BLaER1 (cell line): ENCODE measurements around the gene LDHAL6B.
"Not testable (repeated sequence)": the region's sequence is repeated elsewhere in the genome, so short reads cannot be mapped to it uniquely, and the experiment has no call there.

Source experiments
- H3K27ac ChIP-seq: shearing (Covaris generic); formaldehyde crosslinking; 2 replicates; pipeline ENCODE4 v1.8.1; 2022
- H3K27me3 ChIP-seq: shearing (Covaris generic); formaldehyde crosslinking; 2 replicates; pipeline ENCODE4 v1.8.1; 2022
- H3K36me3 ChIP-seq: shearing (Covaris generic); formaldehyde crosslinking; 2 replicates; pipeline ENCODE4 v1.8.1; 2022
- H3K4me1 ChIP-seq: shearing (Covaris generic); formaldehyde crosslinking; 2 replicates; pipeline ENCODE4 v1.8.1; 2022
- H3K4me2 ChIP-seq: shearing (Covaris generic); formaldehyde crosslinking; 2 replicates; pipeline ENCODE4 v1.8.1; 2022
- H3K4me3 ChIP-seq: shearing (Covaris generic); formaldehyde crosslinking; 2 replicates; pipeline ENCODE4 v1.8.1; 2022
- H3K9ac ChIP-seq: shearing (Covaris generic); formaldehyde crosslinking; 2 replicates; pipeline ENCODE4 v1.8.1; 2022
- H3K9me3 ChIP-seq: shearing (Covaris generic); formaldehyde crosslinking; 2 replicates; pipeline ENCODE4 v1.8.1; 2022
- H4K20me1 ChIP-seq: shearing (Covaris generic); formaldehyde crosslinking; 2 replicates; pipeline ENCODE4 v1.8.1; 2022
- Cebpa-rat ChIP-seq: shearing (Covaris generic); IDR thresholded peaks from 2 replicates; pipeline ENCODE4 v1.8.1; 2022

LDHAL6B gene

DNA sequence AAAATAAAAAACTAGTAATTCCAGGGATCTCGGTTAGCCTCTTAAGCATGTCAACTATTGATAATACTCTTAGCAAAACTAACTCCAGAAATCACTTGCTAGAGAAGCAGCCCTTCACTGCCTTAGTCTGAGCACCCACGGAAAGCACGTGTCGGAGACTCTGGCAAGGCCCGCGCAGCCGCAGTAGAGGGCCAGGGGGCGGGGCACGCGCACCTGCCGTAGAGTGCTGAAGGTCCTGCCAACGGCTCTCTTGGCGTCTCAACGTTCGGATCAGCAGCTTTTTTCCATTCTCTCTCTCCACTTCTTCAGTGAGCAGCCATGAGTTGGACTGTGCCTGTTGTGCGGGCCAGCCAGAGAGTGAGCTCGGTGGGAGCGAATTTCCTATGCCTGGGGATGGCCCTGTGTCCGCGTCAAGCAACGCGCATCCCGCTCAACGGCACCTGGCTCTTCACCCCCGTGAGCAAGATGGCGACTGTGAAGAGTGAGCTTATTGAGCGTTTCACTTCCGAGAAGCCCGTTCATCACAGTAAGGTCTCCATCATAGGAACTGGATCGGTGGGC is at the start of gene LDHAL6B:
Gene LDHAL6B, plus strand, starts transcription at position 221 of the 561 bp plus-strand sequence. Its CDS starts 98 bp downstream, at position 319.
- H3K27ac ChIP-seq = no peak within 1 kb of the TSS
- no peak for TF ChIP-seq Cebpa-rat
- H3K4me1 ChIP-seq = no peaks in the 10 kb centered on the region
- H3K27me3 ChIP-seq = no peaks in the 10 kb centered on the region
- H3K9ac ChIP-seq = no peak within 1 kb of the TSS
- no peaks in the 10 kb centered on the region for H3K9me3 ChIP-seq
- no peaks in the 10 kb centered on the region for H3K36me3 ChIP-seq
- no peaks in the 10 kb centered on the region for H4K20me1 ChIP-seq
- H3K4me3 ChIP-seq = no peak within 1 kb of the TSS
- H3K4me2 ChIP-seq = no peak within 1 kb of the TSS

GRCh38 chr15:59157396-59157795 is 49.2 kb upstream of the LDHAL6B start:
- Histone ChIP-seq H3K4me1 (no peaks in the 10 kb centered on the region), H3K9me3 (no peaks in the 10 kb centered on the region), H3K9ac (no peak overlapping the region), H3K36me3 (0 out of 2 replicates have a peak, but pooled peaks cover 4% of the 10 kb centered on the region), H3K27ac (no peak overlapping the region), H3K27me3 (no peaks in the 10 kb centered on the region), H4K20me1 (no peaks in the 10 kb centered on the region), H3K4me3 (no peak overlapping the region), H3K4me2 (no peak overlapping the region)
- no peak for TF ChIP-seq Cebpa-rat

GRCh38 chr15:59157840-59158700 is 48.6 kb upstream of the LDHAL6B start:
- H3K36me3 ChIP-seq = 0 out of 2 replicates have a peak, but pooled peaks cover 4% of the 10 kb centered on the region
- H4K20me1 ChIP-seq = no peaks in the 10 kb centered on the region
- no peak overlapping the region for H3K4me2 ChIP-seq
- no peaks in the 10 kb centered on the region for H3K27me3 ChIP-seq
- H3K9me3 ChIP-seq = no peaks in the 10 kb centered on the region
- H3K4me1 ChIP-seq = no peaks in the 10 kb centered on the region
- H3K27ac ChIP-seq = no peak overlapping the region
- no peak for TF ChIP-seq Cebpa-rat
- H3K9ac ChIP-seq = no peak overlapping the region
- no peak overlapping the region for H3K4me3 ChIP-seq

DNA sequence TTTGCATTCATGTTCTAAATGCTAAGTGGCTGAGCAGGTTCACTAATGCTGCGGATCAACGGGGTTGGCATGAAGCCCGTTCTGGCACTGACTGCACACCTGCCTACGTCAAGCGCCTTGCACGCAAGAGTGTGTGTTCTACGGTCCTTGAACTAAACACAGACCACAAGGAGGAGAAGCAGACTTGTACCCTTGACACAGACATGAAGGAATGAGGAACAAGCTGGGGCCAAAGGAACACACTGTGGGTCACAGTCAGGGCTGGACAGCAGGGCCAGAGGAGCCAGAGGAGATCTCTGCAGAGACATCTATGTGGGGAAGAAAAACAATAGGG is 48.0 kb upstream of the LDHAL6B start:
- Histone ChIP-seq H3K36me3 (0 out of 2 replicates have a peak, but pooled peaks cover 4% of the 10 kb centered on the region), H3K27ac (no peak overlapping the region), H3K4me1 (no peaks in the 10 kb centered on the region), H3K4me3 (no peak overlapping the region), H3K9ac (no peak overlapping the region), H4K20me1 (no peaks in the 10 kb centered on the region), H3K9me3 (no peaks in the 10 kb centered on the region), H3K27me3 (no peaks in the 10 kb centered on the region), H3K4me2 (no peak overlapping the region)
- TF ChIP-seq Cebpa-rat = no peak

- Histone ChIP-seq H3K4me3 (no peak overlapping the region), H3K27ac (no peak overlapping the region), H4K20me1 (no peaks in the 10 kb centered on the region), H3K9me3 (no peaks in the 10 kb centered on the region), H3K9ac (no peak overlapping the region), H3K4me2 (no peak overlapping the region), H3K27me3 (no peaks in the 10 kb centered on the region), H3K4me1 (no peaks in the 10 kb centered on the region), H3K36me3 (0 out of 2 replicates have a peak, but pooled peaks cover 4% of the 10 kb centered on the region)
- TF ChIP-seq Cebpa-rat = no peak
Measured at GRCh38 chr15:59159210-59159609, 47.4 kb upstream of the LDHAL6B start.

GRCh38 chr15:59160880-59161593 is 45.6 kb upstream of the LDHAL6B start:
- H3K4me1 ChIP-seq = peaks cover 10% of the 10 kb centered on the region
- H3K9me3 ChIP-seq = no peaks in the 10 kb centered on the region
- H3K9ac ChIP-seq = no peak overlapping the region
- H3K4me3 ChIP-seq = no peak overlapping the region
- no peak overlapping the region for H3K27ac ChIP-seq
- no peak for TF ChIP-seq Cebpa-rat
- no peak overlapping the region for H3K4me2 ChIP-seq
- H3K36me3 ChIP-seq = 0 out of 2 replicates have a peak, but pooled peaks cover 4% of the 10 kb centered on the region
- H4K20me1 ChIP-seq = no peaks in the 10 kb centered on the region
- no peaks in the 10 kb centered on the region for H3K27me3 ChIP-seq

DNA sequence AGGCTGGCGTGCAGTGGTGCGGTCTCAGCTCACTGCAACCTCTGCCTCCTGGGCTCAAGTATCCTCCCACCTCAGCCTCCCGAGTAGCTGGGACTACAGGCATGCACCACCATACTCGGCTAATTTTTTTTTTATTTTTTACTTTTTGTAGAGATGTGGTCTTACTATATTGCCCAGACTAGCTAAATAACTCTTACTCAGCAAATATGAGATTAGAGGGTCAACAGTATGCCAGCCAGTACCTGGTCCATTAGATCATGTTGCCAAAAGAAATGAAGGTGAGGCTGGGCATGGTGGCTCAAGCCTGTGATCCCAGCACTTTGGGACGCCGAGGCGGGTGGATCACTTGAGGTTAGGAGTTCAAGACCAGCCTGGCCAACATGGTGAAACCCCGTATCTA is 44.6 kb upstream of the LDHAL6B start:
- not testable (repeated sequence) for H3K27me3 ChIP-seq, H3K9ac ChIP-seq, H3K27ac ChIP-seq, H3K4me2 ChIP-seq, H3K36me3 ChIP-seq, H3K9me3 ChIP-seq, H4K20me1 ChIP-seq, H3K4me3 ChIP-seq
- peaks cover 14% of the 10 kb centered on the region for H3K4me1 ChIP-seq

GRCh38 chr15:59165726-59166125 is 40.9 kb upstream of the LDHAL6B start:
- H3K9me3 ChIP-seq = no peaks in the 10 kb centered on the region
- no peak for TF ChIP-seq Cebpa-rat
- H3K4me2 ChIP-seq = peak overlapping the region; percentile 17; the same call in 1 of the 2 replicates
- H3K9ac ChIP-seq = no peak overlapping the region
- H3K27me3 ChIP-seq = no peaks in the 10 kb centered on the region
- no peaks in the 10 kb centered on the region for H3K36me3 ChIP-seq
- peak overlapping the region; percentile 54 for H3K27ac ChIP-seq
- peaks cover 14% of the 10 kb centered on the region for H3K4me1 ChIP-seq
- no peak overlapping the region for H3K4me3 ChIP-seq
- H4K20me1 ChIP-seq = no peaks in the 10 kb centered on the region

DNA sequence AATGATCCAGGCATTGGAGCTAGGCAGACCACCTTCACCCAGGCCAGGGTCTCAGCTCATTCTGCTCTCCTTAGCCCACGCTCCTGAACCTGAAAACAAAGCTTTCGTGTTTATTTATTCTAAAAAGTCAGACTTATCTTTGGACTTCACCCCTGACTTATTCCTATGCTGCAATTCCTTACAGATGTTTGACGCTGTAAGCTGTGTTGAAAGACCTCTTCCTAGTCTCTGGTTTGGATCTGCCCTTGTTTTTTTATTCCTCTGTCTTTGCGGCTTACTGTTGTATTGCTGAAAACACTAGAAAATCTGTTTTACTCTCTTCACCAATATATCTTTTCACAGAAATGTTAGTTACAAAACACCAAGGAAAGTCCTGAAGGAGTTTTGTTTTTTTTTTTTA is 40.5 kb upstream of the LDHAL6B start:
- H3K27ac ChIP-seq = peak overlapping the region; percentile 54
- H3K9me3 ChIP-seq = no peaks in the 10 kb centered on the region
- no peak overlapping the region for H3K9ac ChIP-seq
- peak overlapping the region; percentile 17; the same call in 1 of the 2 replicates for H3K4me2 ChIP-seq
- no peaks in the 10 kb centered on the region for H3K27me3 ChIP-seq
- no peaks in the 10 kb centered on the region for H4K20me1 ChIP-seq
- peaks cover 14% of the 10 kb centered on the region for H3K4me1 ChIP-seq
- H3K36me3 ChIP-seq = no peaks in the 10 kb centered on the region
- H3K4me3 ChIP-seq = no peak overlapping the region
- no peak for TF ChIP-seq Cebpa-rat
